Colonic mucosa (tissue), 4 donors: Measurements from ENCODE around the gene EYS. TPM values are rescaled to one million over a fixed set of nuclear protein-coding genes. Genes with fewer than 3 reads are reported as not detected.

Experiments
- DNase-seq: peaks from one replicate; pipeline ENCODE4 v3.0.0-alpha.2; 2020
- H3K27ac ChIP-seq: fragments of 200-600 bp; one replicate; pipeline ENCODE4 v1.8.0; 2021
- H3K27me3 ChIP-seq: fragments of 200-600 bp; one replicate; pipeline ENCODE4 v1.8.0; 2021
- H3K36me3 ChIP-seq: fragments of 200-600 bp; one replicate; pipeline ENCODE4 v1.8.0; 2021
- H3K4me1 ChIP-seq: fragments of 200-600 bp; one replicate; pipeline ENCODE4 v1.8.0; 2021; ENCODE audit warnings: mild to moderate bottlenecking
- H3K4me3 ChIP-seq: fragments of 200-600 bp; one replicate; pipeline ENCODE4 v1.8.0; 2021
- H3K9ac ChIP-seq, 2 donors: one replicate each; pipeline ENCODE4 v1.7.0; 2013; ENCODE audit warnings: control low read depth in 2 of 2, low read depth in 2 of 2, low read length in 2 of 2
- H3K9me3 ChIP-seq: fragments of 200-600 bp; one replicate; pipeline ENCODE4 v1.8.0; 2021
- intact Hi-C: fragments of 100-400 bp; cut with DNase I; formaldehyde crosslinking; loops from one replicate; pipeline ENCODE4 v1.14.1; 2022
- total RNA-seq, 2 donors: library from RNA; stranded (reverse); fragmentation: NEBNext Ultra II Directional in 1 of 2; extraction: Animal tissue kit (Norgen Biotek cat#: 25700) in 1 of 2; gene quantifications; one replicate each; pipeline ENCODE4 v1.2.1, GENCODE V29; 2021
- TF ChIP-seq, protein P1 (sequence below): fragments of 200-600 bp; IDR thresholded peaks from one replicate; pipeline ENCODE4 v1.8.0; 2022; ENCODE audit warnings: antibody characterized with exemption, mild to moderate bottlenecking
- donor health status: healthy.
- donor health status: DM: no; HTN: no; CAD: no.
- donor health status: DM: no; HTN: no; CAD: no.

Gene EYS
- total RNA-seq, 2 donors from 2014 or later, result 0.64 to 0.82 TPM

- no peak overlapping the region for H3K27ac ChIP-seq
- no peak for DNase-seq
- no peaks in the 10 kb centered on the region for H3K4me1 ChIP-seq
- no peaks in the 10 kb centered on the region for H3K27me3 ChIP-seq
- no peaks in the 10 kb centered on the region for H3K36me3 ChIP-seq
- H3K9me3 ChIP-seq, result no peaks in the 10 kb centered on the region
- H3K4me3 ChIP-seq, result no peak overlapping the region
- TF ChIP-seq, protein P1, sequence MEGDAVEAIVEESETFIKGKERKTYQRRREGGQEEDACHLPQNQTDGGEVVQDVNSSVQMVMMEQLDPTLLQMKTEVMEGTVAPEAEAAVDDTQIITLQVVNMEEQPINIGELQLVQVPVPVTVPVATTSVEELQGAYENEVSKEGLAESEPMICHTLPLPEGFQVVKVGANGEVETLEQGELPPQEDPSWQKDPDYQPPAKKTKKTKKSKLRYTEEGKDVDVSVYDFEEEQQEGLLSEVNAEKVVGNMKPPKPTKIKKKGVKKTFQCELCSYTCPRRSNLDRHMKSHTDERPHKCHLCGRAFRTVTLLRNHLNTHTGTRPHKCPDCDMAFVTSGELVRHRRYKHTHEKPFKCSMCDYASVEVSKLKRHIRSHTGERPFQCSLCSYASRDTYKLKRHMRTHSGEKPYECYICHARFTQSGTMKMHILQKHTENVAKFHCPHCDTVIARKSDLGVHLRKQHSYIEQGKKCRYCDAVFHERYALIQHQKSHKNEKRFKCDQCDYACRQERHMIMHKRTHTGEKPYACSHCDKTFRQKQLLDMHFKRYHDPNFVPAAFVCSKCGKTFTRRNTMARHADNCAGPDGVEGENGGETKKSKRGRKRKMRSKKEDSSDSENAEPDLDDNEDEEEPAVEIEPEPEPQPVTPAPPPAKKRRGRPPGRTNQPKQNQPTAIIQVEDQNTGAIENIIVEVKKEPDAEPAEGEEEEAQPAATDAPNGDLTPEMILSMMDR, result no peak
- intact Hi-C loops, result no loop called here
- no peak overlapping the region for H3K9ac ChIP-seq
Measured at GRCh38 chr6:63819831-63820230, 1887.2 kb downstream of the EYS start.

DNA sequence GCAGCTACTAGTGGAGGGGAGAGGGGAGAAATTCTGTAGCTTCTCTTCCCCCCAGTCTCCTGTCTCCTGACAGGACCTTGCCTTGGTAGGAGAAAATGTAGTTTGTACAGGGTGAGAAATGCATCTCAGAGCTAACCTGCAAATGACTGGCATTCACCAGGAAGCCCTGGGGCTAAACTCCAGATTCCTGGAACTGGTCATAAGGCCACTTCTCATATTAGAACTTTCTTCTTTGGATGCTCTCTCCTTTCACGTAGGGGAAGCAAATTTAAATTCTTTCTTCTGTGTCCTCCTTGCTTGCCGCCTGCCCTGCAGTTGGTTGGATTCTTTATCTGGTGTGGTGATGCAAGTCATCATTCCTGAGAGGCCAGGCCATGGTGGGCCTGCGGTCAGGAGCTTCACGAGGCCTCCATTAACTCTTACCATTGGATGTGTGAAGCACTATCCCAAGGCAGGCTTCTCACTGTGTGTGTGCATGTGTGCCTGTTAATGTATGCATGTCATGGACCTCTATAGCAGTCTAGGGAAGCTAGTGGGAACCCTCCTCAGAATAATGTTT lies 1889.5 kb downstream of the EYS start:
- DNase-seq, result no peak
- Histone ChIP-seq H3K27ac (no peak overlapping the region), H3K9ac (no peak overlapping the region), H3K27me3 (no peaks in the 10 kb centered on the region), H3K4me1 (no peaks in the 10 kb centered on the region), H3K36me3 (no peaks in the 10 kb centered on the region), H3K9me3 (no peaks in the 10 kb centered on the region), H3K4me3 (no peak overlapping the region)
- intact Hi-C loops, result no loop called here
- TF ChIP-seq, protein P1, result no peak

DNA sequence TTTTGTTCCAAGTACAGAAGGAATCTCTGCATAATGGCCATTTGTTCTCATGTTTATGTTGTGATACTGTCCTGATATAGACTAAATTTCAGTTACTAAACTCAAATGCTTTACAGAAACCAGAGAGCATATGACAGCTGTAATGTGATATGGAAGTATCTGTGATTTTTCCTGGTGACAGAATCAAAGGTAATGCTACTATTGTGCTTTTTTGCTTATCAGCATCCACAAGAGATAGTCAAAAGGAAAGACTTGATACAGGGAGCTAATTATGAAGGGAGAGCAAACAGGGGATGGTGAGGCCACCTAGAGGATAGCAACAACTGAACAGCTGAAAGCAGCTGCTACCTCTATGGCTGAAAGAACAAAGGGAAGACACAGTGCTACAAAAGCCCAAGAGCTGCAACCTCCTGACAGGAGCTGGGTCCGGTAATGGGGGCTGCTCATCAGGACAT lies 1890.0 kb downstream of the EYS start:
- Histone ChIP-seq H3K9ac (no peak overlapping the region), H3K4me3 (no peak overlapping the region), H3K4me1 (no peaks in the 10 kb centered on the region), H3K27ac (no peak overlapping the region), H3K27me3 (no peaks in the 10 kb centered on the region), H3K36me3 (no peaks in the 10 kb centered on the region), H3K9me3 (no peaks in the 10 kb centered on the region)
- no peak for DNase-seq
- intact Hi-C loops, result no loop called here
- TF ChIP-seq, protein P1, result no peak

DNA sequence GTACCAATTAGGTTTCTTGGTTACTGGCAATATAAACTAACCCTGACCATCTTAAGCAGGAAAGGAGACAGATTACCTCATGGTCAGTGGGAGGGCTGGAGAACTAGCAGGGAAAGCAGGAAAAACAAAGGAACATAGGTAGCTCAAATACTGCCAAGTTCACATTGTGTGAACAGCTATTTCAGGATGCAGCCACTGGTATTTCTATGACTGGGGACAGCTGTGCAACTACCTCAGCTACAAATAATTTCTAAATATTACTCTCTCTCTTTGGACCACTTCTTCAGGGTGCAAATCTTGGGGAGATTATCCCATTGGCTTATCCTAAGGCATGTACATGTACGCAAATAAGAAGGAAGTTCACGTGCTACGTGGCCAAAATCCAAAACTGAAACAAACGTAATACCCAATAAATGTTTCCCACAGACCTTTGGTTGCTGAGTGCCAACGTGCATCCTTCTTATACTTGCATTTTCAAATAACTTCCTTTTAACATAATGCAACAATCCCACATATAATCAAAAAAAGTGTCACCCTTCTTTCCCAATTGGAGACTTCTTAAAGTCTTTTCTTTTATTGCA lies 1890.5 kb downstream of the EYS start:
- intact Hi-C loops, result no loop called here
- H3K27me3 ChIP-seq, result no peaks in the 10 kb centered on the region
- no peak overlapping the region for H3K27ac ChIP-seq
- H3K9ac ChIP-seq, result no peak overlapping the region
- H3K9me3 ChIP-seq, result no peaks in the 10 kb centered on the region
- H3K4me3 ChIP-seq, result no peak overlapping the region
- TF ChIP-seq, protein P1, result no peak
- no peaks in the 10 kb centered on the region for H3K4me1 ChIP-seq
- no peaks in the 10 kb centered on the region for H3K36me3 ChIP-seq
- DNase-seq, result no peak

DNA sequence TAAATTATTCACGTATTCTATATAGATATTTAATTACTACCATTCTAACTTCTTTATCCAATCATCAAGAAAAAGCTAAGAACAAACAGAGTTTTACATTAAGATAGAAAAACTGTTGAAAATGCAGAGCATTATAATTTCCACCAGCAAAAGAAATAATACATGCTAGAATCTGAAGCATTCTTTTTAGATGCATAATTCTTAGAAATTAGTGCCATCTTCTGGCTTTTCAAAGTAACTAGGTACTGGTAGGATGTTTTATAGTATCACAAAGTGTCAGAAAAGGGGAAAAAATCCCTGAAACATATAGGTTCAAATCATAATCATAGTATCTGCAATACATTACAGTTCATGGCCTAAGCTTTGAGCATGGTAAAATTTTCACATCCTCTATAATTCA lies 1892.6 kb downstream of the EYS start:
- TF ChIP-seq, protein P1, result no peak
- Histone ChIP-seq H3K36me3 (no peaks in the 10 kb centered on the region), H3K27ac (no peak overlapping the region), H3K9ac (no peak overlapping the region), H3K9me3 (no peaks in the 10 kb centered on the region), H3K4me3 (no peak overlapping the region), H3K4me1 (no peaks in the 10 kb centered on the region), H3K27me3 (no peaks in the 10 kb centered on the region)
- DNase-seq, result no peak
- intact Hi-C loops, result no loop called here
